ENCODE results near the gene FITM1.

The FITM1 gene

GRCh38 chr14:24096545-24097181 is 33.8 kb upstream of the FITM1 start:
- TF ChIP-seq, protein P1, sequence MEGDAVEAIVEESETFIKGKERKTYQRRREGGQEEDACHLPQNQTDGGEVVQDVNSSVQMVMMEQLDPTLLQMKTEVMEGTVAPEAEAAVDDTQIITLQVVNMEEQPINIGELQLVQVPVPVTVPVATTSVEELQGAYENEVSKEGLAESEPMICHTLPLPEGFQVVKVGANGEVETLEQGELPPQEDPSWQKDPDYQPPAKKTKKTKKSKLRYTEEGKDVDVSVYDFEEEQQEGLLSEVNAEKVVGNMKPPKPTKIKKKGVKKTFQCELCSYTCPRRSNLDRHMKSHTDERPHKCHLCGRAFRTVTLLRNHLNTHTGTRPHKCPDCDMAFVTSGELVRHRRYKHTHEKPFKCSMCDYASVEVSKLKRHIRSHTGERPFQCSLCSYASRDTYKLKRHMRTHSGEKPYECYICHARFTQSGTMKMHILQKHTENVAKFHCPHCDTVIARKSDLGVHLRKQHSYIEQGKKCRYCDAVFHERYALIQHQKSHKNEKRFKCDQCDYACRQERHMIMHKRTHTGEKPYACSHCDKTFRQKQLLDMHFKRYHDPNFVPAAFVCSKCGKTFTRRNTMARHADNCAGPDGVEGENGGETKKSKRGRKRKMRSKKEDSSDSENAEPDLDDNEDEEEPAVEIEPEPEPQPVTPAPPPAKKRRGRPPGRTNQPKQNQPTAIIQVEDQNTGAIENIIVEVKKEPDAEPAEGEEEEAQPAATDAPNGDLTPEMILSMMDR (conservative IDR thresholded peaks at IDR 0.05; ENCODE audit: control insufficient read depth, insufficient read depth, low read depth, low read length), result no peak
- no peak overlapping the region for H3K4me3 ChIP-seq (ENCODE audit: control insufficient read depth, low read depth, low read length)
- DNase-seq (ENCODE audit: low read depth), result no peak

DNA sequence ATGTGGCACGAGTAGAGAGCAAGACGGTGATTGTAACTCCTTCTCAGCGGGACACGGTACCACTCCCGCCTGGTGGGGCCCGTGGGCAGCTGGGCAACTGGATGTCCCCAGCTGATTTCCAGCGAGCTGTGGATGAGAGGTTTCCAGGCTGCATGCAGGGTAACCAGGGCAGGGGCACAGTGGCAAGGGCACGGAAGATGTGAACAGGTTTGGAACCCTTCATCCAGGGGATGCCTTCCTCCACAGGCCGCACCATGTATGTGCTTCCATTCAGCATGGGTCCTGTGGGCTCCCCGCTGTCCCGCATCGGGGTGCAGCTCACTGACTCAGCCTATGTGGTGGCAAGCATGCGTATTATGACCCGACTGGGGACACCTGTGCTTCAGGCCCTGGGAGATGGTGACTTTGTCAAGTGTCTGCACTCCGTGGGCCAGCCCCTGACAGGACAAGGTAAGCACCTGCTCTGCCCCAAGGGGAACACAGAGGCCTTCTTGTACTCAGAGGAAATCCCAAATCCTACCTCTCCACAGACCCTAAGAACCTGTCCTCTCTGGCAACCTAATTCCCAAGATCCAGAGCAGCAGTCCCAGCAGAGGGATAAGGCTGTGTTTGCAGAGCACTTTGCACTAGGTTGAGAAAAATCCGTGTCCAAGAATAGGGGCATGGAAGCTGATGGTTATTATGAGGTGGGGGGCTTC is 32.1 kb upstream of the FITM1 start:
- no peak overlapping the region for H3K4me3 ChIP-seq (ENCODE audit: control insufficient read depth, low read depth, low read length)
- no peak for DNase-seq (ENCODE audit: low read depth)
- TF ChIP-seq, protein P1 (conservative IDR thresholded peaks at IDR 0.05; ENCODE audit: control insufficient read depth, insufficient read depth, low read depth, low read length), result no peak

DNA sequence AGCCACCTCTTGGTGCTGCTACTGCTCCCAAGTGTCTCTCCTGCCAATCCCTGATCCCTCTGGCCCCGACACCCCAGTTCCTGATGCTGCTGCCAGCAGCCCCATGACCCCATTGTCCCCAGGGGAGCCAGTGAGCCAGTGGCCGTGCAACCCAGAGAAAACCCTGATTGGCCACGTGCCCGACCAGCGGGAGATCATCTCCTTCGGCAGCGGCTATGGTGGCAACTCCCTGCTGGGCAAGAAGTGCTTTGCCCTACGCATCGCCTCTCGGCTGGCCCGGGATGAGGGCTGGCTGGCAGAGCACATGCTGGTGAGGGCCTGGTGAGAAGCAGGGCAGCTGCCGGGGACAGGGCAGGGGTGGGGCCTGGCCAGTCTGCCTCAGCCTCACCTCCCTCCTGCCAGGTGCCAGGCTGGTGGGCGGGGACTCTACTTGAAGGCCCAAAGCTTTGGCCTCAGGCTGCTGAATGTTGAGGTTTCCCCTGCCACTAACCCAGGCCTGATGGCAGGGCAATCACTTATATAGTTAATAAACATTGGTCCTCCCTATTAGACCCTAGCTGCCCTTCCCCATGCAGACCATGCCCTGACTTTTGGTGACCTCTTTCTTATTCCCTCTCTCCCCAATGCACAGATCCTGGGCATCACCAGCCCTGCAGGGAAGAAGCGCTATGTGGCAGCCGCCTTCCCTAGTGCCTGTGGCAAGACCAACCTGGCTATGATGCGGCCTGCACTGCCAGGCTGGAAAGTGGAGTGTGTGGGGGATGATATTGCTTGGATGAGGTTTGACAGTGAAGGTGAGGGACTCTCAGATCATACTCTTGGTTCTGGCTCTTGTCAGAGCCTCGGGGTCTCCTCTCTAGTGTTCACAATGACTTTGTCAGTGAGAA is 31.3 kb upstream of the FITM1 start:
- TF ChIP-seq, protein P1 (conservative IDR thresholded peaks at IDR 0.05; ENCODE audit: control insufficient read depth, insufficient read depth, low read depth, low read length), result no peak

DNA sequence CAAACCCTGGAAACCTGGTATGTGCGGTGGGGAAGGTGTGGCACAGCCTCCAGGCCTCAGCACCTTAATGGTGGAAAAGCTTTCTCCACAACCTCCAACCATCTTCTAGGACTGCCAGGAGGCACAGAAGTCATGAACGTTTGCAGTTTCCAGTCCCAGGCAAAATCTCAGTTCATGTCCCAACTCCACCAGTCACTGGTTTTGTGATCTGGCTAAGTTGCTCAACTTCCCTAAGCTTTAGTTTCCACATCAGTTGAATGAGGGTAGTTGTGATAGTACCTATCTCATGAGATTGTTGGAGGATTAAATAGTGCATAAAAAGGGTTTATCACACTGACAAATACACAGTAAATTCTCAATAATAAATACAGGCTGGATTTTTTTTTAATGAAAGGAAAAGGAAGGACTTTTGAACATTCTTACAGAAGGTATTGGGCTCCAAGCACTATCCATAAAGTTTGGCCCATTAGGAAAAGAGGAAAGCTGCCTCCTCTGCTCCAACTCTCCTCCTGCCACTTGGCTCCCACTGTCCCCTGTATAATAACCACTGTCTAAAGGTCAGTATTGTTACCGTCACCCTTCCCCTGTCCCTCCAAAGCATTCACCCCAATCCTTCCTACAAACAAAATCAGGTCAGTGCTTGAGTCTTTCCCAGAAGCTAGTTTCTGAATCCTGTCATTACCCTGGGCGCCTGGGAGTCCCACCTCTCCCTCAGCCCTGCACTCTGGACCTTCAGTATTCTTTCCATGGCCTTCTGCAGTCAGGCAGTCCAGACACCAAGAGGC is 30.1 kb upstream of the FITM1 start:
- H3K4me3 ChIP-seq (ENCODE audit: control insufficient read depth, low read depth, low read length), result no peak overlapping the region
- DNase-seq (ENCODE audit: low read depth), result no peak
- TF ChIP-seq, protein P1 (conservative IDR thresholded peaks at IDR 0.05; ENCODE audit: control insufficient read depth, insufficient read depth, low read depth, low read length), result no peak

More for the DNA sequence above, 31.3 kb upstream of the FITM1 start:
- no peak for DNase-seq (ENCODE audit: low read depth)
- no peak overlapping the region for H3K4me3 ChIP-seq (ENCODE audit: control insufficient read depth, low read depth, low read length)

DNA sequence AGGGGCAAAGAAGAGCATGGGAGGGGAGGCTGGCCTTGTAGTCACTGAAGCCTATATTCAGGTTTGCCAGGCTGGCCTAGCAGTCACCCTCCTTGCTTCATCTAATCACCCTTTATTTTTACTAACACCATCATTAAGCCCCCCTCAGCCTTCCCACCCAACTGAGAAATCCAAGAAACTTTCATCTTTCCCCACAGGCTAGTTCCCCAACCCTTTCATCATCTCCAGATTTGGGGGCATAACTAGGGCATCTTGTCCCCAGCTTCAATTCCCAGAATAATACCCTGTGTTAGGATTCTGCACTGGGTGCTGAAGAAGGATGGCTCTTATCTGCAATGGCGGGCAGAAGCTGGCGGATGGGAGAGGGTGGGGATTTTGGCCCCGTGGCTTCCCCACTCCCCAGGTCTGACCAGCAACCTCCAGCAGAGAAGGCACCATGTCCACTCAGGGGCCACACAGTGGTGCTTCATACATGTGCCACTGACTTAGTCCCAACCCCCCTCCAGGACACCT is 29.4 kb upstream of the FITM1 start:
- no peak overlapping the region for H3K4me3 ChIP-seq (ENCODE audit: control insufficient read depth, low read depth, low read length)
- DNase-seq (ENCODE audit: low read depth), result no peak
- TF ChIP-seq, protein P1 (conservative IDR thresholded peaks at IDR 0.05; ENCODE audit: control insufficient read depth, insufficient read depth, low read depth, low read length), result no peak
